ELR (cell line): Measurements from ENCODE around the gene ZNF423.

Experiments
- DNase-seq: peaks from one replicate; pipeline ENCODE4 v3.0.0-alpha.2; 2015; ENCODE audit warnings: low read depth

Gene ZNF423

DNA sequence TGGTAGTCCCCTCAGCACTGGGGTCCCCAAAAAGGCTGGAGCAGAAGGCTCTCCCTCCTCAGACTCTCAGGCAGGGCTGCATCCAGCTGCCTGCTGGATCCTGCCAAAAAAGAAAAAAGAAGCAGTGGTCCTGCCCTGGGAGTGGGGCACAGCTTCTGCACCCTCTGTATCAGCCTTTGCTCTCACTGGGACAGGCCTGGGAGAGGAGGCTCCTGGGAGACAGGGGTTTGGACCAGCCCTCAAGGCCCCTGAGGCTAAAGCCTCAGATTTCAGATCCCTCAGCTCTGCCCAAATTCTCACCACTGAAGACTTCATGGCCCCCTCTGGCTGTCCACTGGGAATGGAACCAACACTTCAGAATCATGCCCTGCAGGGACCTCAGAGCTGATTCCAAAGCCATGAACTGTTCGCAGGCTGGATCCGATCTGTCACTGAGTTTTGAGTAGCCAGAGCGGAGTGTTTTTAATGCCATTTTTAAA, 385.4 kb downstream of the ZNF423 start:
- DNase-seq: no peak

DNA sequence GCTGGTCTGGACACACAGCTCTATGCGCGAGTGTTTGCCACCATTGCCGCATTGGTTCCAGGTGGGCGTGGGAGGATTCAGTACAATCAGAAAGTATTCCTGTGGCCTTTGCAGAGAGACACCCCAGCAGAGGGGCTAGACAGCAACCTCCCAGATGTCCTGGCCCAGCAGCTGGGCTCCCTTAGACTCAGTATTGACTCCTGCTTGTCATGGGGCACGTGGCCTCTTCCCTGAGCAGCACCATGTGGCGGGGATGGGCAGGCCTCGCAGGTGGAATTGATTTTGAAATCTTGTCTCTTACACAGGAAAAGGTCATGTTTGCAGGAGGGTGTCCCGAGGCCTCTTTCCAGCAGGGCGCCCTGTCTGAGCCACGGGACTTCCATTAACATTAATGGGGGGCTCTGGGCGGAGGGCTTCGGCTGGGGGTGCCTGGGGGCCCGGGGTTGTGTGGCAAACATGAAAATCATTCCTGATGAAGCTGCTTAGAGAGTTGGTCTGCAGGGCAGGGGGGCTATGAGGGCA, 385.9 kb downstream of the ZNF423 start:
- DNase-seq: no peak

DNA sequence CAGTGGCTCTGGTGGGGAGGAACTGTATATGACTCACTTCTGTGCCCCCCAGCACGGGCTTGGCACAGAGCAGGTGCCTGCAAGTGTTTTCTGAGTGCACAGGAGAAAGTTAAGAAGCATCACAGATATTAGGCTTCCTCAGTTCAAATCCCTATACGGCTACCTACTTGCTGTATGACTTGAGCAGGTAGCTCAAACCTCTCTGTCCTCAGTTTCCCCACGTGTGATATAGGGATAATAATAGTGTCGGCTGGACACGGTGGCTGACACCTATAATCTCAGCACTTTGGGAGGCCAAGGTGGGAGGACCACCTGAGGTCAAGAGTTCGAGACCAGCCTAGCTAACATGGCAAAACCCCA, 386.6 kb downstream of the ZNF423 start:
- no peak for DNase-seq

DNA sequence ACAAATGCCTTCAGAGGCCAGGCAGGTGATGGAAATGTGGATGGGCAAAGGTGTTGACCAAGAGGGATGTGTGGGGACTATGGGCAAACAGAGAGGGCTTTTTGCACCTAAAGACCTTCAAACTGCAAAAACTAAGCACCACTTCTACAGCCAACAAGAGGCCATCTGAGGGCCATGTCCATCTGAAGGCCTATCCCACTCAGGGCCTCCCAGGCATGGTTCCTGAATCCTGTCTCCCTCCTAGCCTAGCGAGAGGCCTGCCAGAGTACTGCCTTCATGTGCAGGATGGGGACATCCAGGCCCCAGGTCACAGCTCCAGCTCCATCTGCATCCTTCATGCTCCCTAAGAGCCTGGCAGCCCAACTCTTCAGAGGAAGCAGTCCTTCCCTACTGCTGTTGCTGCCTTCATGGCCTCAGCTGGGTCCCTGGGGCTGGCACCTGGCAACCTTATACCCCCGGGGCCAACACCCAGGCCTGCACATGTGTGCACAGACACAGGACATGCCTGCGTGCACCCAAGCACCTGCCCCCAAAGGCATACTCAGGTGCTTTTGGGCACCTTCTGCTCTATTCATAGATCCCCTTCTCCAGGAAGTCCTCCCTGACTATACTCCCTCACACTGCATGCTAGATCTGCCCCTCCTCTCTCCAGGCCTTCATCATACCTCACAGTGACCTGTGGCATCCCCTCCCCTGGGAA, 387.2 kb downstream of the ZNF423 start:
- DNase-seq: no peak

DNA sequence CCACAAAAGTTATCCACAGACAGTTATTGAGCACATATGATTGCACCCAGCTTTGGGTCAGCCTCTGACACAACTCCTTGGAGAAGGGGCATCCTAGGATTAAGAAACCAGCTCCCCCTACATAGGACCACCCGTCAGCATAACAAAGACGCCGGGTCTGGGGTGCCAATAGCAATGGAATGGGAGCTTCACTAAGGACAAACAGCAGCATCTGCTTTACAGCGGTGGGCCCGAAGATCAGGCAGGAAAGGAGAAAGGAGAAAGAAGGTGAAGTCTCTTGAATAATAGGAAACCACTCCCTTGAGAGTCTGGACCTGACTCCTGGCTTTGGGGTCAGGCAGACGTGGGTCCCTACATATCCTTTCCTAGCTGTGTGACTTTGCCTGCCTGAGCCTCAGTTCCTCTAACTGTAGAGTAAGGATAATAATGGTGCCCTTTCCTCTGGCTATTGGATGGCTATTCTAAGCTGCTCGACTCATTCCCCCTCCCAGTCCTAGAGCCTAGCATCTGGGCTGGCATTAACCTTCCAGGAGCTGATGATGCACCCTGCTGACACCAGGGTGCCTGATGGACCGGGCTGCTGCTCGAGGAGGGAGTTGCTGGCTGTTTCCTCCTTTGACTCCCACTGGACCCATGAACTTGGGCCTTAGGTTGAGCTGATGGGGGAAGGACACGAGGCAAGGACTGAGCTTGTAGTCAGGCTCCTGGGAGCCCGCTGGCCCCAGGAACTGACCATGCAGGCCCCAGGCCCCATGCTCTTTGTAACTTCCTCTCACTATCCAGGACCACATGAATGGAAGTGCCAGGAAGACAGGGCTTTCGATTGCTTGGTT, 388.2 kb downstream of the ZNF423 start:
- DNase-seq: no peak

DNA sequence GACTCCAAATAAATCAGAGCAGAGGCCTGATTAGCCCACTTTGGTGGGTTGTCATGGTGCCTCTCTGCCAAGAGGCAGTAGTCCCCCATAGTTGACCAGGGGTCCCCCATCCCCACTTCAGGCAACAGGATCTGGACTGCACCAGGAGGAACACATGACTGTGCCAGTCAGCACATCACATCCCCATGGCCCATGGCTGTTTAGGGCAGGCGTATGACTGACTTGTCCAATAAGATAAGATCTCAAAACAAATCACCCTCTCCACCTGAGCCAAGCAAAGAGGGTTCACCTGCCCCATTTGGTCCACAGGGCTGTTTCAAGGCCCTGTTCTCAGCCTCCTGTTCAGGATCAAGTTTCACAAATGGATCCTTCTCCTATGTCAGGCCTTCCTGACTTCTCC, 389.0 kb downstream of the ZNF423 start:
- DNase-seq: no peak

DNA sequence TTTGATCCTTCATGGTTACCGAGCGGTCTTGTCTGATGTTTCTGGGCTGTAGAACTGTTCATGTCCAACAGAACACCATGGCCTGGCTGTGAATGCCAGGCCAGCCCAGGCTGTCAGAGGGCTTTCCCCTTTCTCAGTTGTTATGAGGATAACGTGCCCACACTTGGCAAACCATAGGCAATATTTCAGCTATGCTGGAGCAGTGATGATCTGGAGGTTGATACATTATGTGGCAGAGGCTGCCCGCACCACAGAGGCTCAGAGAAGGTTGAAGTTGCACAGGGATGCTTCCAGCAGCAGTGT, 389.4 kb downstream of the ZNF423 start:
- no peak for DNase-seq

DNA sequence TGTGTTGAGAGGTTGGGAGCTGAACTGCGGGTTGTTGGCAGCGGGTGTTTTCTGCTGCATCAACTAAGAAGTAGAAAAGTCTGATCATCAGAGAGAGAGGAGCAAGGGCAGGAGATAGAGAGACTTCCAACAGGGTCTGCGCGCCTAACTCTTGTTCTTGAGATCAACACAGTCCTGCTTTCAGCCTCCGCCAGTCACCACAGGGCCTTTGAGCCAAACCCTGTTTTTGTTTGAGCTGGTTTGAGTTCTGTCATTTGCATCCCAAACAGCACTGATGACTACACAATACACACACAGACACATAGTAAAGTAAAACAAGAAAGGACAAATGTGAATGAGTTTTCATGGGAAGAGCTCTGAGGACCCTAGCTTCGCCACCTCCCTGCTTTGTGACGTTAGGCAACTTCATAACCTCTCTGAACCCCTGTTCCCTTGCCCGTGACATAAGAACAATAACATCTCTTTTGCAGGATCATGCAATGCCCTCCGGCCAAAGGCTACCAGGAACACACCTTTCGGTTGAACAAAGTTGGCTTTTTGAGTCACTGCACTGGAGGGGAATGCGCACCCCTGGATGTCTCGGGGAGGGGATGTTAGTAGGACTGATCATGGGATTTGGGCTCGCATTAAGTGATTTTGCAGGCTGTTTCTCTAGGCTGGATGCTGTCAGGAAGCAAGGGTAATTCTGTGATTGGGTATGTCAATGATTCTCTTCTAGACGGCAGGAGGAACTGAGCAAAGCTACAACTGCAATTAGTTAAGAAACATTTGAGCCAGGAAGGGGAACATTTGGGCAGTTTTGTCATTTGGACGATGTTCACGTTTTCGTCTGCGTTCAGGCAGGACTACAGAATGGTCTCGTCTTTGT, 390.0 kb downstream of the ZNF423 start:
- no peak for DNase-seq

DNA sequence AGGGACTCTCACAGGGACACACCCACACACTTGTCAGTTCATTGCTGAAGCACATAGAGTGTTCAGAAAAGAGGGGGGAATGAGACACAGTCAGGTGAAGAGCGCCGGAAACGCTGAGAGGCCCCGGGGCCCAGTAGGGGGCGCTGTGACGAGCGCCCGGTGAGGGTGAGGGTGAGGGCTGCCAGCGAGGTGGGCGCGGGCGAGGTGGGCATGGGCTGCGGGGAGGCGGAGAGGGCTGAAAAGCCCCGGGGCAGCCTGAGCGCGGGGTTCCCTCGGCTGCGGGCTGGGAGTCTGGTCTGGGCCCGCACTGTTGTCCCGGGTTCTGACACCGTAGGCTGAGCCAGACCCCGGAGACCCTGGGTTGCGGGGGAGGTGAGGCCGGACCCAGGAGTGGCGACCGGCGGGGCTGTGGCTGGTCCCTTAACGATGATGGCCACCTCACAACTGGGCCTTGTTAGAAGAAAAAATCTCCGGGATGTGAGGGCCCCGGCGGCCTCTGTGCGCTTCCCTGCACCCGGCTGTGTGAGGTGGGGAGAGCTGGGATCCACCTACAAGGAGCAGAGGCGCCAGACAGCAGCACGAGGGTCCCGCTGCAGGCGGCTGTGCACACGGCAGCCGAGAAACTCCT, 390.9 kb downstream of the ZNF423 start:
- no peak for DNase-seq

DNA sequence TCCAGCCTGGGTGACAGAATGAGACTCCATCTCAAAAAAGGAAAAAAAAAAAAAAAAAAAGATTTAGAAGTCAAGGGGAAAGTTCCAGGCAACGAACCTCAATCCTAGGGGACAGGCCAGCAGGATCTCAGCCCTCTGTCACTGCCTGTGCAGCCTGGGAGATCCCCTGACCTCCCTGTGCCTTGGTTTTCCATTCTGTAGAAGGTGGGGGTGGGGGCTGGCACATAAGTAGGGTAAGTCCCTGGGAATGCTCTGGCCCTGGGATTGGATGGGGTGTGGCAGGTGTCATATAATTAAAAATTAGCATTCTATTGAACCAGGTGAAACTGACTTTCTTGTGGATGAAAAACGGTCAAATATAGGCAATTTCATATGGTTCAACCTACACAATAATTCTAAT, 391.8 kb downstream of the ZNF423 start:
- no peak for DNase-seq

DNA sequence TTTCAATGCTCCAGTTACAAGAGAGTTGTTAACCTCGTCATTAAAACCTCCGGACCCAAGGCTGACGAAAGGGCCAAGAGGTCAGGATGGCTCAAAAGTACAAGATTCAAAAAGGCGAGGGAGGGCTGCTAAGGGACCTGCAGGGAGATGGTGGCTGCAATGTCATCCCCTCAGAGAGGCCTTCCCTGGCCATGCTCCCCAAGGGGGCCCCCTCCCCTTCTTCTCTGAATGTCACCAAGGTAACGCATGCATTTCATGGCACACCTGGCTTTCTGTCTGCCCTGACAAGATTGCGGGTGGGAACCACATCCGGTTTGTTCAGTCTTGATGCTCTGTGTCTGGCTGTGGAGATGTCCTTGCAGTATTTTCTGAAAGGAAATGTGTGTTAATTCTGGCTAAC, 392.4 kb downstream of the ZNF423 start:
- DNase-seq: no peak

DNA sequence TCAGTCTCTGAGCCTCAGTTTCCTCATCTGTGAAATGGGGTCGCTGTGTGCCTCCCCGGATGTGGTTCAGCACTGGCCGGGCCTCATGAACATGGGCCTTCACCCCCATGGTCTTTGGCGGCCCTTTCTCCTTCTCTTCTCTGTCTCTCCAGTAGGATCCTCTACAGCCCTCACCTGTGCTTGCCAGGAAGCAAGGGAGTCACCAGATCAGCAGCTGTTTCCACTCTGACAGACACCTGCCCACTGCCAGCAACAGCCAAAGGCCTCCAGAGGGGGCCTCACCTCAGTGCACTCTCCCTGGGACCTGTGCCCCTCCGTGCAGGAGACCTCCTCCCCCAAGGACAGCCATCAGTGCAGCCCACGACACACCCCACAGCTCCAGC, 392.9 kb downstream of the ZNF423 start:
- DNase-seq: no peak

DNA sequence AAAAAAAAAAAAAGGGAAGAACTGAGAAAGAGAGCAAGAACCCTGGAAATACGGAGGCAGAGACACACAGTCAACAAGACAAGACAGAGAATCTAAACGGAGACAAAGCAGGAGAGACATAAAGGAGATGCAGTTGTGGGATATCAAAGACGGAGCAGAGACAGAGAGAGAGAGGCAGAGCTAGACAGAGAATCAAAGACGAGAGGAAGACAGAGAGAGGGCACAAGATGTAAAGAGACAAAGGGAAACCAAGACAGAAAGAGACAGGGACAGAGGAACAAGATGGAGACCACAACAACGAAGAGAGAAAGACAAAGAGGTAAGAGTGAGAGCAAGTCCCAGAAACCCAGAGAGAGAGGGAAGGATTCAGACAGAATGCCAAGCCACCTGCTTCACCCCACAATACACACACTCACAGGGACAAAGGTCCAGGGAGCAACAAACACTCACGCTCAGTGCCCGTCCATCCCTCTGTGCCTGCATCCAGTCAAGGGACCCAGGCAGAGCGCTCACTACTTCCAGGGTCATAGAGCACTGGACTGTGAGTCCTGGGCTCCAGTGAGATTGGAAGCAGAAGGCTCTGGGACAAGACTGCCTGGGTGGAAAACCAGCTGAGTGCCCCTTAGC, 393.4 kb downstream of the ZNF423 start:
- no peak for DNase-seq

DNA sequence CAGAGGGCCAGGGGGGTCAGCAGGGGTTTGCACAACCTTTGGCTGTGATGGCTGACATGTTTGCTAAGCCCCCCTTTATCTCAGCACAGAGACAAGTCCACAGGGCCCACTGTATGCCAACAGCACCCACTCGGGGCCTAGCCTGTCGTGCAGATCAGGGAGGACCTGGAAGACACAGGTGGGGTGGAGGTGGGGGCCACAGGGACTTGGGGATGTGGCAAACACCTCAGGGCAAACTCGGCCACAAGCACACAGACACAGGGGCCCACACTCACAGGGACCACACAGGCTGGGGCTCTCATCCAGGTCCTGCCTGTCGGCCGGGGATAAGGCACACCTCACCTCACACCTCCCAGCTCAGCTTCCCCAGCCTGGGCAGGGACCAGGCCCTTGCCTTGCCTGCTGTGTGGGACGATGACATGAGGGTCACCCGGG, 394.4 kb downstream of the ZNF423 start:
- DNase-seq: no peak

DNA sequence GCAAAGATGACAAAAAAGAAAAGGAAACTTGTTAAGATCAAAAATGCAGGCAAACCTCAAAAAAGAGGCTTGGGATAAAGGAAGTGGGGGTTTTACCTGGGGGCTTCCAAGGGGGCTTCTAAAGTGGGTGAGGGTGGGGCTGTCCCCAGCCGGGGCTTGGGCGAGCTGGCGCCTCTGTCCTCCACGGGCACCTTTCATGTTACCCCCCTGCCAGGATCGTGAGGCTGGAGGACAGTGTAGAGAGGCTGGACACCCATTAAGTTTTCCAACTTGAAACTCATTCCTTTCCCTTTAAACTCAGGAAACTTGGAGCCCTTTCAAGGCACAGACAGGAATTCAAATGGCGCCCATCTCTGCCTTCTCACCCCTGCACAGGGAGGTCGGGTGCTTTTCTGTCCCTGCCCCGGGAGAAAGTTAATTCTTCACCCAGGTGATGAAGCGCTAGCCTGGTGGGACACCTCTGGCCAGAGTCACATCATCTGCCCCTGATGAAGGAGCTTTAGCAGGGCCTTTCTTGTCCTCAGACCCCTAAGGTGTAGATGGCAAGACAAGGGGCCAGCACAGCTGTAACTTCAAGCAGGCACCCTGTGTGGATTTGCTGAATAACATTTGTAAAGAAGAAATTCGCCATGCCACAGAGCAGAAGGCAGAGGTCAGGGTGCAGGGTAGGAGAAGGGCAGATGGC, 395.0 kb downstream of the ZNF423 start:
- DNase-seq: no peak

DNA sequence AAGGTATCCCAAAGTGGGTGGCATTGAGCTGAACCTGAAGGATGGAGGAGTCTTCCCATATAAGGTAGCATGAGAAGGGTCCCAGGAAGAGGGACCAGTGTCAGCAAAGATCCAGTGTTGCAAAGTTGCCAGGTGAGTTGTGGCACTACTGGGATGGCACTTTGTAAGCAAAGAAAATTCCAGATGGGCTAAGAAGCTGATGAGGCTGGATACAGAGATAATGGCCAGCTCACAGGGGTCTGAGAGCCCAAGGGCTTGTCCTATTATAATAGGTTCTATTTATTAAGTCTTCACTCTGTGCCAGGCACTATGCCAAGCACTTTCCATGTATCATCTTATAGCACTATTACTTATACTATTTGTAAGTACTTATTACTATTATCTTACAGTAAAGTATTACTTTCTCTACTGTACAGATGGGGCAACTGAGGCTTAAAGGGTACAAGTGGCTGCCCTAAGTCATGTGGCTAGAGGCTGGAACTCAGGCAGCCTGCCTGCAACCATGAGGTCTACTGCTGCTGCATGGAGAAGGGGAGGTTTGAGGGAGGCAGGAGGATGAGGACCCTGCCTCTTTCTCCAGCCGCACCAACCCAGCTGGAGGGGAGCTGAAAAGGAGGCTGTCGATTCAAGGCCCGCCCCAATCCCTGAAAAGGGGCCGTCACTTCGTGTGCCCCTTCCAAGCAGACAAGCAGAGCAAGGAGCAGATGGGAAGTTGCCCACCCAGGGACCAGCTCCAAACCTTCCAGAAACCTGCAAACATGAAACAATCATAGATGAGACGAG, 395.8 kb downstream of the ZNF423 start:
- no peak for DNase-seq

DNA sequence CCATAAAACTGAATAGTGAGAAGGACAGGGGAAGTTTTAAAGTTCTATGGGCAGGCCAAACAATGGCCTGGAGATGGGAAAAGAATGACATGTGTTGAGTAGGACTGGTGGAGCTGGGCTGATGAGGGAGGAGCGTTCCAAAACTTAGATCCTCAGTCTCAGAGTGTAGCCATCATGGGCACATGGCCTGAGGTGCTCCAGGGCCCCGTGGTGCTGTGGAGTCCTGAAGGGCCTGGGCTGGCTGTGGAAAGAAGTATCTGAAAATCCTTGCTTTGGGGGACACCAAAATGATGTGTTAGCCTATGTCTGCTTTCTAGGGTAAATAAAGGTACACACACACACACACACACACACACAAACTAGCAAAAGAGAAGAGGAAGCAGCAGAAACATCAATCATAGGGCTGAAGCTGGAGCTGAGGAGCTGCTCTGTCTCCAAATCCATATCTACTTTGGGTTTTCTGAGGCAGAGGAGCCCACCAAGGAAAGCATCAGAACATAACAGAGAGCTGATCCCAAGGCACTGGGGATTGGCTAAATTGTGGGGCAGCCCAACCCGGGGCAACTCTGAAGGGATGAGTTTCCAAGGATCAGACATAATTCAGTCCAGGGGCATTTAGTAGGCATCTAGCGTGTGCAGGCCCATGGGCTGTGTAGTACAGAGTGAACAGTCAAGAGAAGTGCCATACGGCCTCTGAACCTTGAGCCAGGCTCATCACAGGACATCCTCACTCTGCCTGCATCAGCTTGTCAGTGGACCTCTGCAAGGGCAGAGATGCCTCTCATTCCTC, 397.1 kb downstream of the ZNF423 start:
- no peak for DNase-seq

DNA sequence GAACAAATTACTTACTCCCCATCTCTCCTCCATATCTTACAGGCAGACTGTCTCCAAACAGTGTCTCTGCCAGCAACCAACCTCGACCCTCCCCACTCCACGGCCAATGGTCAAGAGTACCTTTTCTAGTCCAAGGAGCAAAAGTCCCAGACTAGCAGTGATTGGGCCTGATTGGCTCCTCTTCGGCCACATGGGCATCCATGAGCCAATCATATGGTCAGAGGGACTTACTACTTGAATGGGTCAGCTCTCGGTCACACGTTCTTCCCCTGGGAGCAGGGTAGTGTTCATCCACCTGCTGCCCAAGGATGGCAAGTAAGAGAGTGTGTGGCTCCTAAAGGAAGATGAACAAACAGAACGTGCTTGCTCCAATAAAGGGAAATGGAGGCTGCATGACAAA, 397.7 kb downstream of the ZNF423 start:
- DNase-seq: no peak

DNA sequence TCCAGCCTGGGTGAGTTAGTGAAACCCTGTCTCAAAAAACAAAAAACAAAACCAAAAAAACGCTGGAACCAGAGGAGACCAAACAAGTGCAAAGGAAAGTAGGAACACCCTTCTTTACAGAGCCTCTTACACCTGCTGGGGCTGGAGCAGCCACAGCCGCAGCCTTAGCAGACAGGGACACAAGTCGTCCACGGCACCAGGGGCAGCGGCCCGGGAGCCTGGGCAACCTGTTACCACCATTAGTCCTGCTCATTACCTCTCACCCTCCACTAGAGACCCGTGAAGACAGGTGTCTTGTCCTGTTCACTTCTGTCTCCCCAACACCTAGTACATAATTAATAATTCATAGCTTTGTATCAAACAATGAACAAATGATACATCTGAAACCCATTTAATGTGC, 398.7 kb downstream of the ZNF423 start:
- DNase-seq: no peak
